ENCODE results near the gene SNX10.

GRCh38 chr7:26279405-26279804 lies 12.3 kb upstream of the SNX10 start:
- TF ChIP-seq CTCF (IDR thresholded peaks at IDR 0.05) (no peak), EP300 (IDR thresholded peaks at IDR 0.05) (no peak), POLR2A (IDR thresholded peaks at IDR 0.05) (no peak), POLR2AphosphoS5 (IDR thresholded peaks at IDR 0.05) (no peak)
